Brain microvascular endothelial cell (primary cell): ENCODE measurements around the gene NCAPD2.
"Not testable (repeated sequence)": the region's sequence is repeated elsewhere in the genome, so short reads cannot be mapped to it uniquely, and the experiment has no call there.

Experiments
- DNase-seq: peaks from one replicate; pipeline ENCODE4 v3.0.0-alpha.2; 2020
- H3K27ac ChIP-seq: fragments of 250-450 bp; sonication (Bioruptor Pico); 2 replicates; pipeline ENCODE4 v1.5.1; 2020; ENCODE audit warnings: mild to moderate bottlenecking, moderate library complexity
- H3K27me3 ChIP-seq: fragments of 250-450 bp; sonication (Bioruptor Pico); replicated peaks from 2 replicates; pipeline ENCODE4 v1.5.1; 2020; ENCODE audit warnings: mild to moderate bottlenecking
- H3K36me3 ChIP-seq: fragments of 250-450 bp; sonication (Bioruptor Pico); replicated peaks from 2 replicates; pipeline ENCODE4 v1.5.1; 2020; ENCODE audit warnings: mild to moderate bottlenecking
- H3K4me3 ChIP-seq: 2 replicates; pipeline ENCODE4 v1.5.1; 2011; ENCODE audit warnings: low read depth, mild to moderate bottlenecking, control low read depth, low read length, moderate library complexity
- CTCF ChIP-seq: IDR thresholded peaks from 2 replicates; pipeline ENCODE4 v1.5.1; 2011; ENCODE audit warnings: low read depth, mild to moderate bottlenecking, moderate library complexity, low read length, control low read depth, inconsistent platforms; ENCODE audit errors: missing control alignments
- in situ Hi-C: cut with HindIII; loops from 2 replicates; pipeline ENCODE4 v1.10.0; 2017; ENCODE audit warnings: low sequenced_read_pairs, low pct_ligation_motif_present

The NCAPD2 gene

DNA sequence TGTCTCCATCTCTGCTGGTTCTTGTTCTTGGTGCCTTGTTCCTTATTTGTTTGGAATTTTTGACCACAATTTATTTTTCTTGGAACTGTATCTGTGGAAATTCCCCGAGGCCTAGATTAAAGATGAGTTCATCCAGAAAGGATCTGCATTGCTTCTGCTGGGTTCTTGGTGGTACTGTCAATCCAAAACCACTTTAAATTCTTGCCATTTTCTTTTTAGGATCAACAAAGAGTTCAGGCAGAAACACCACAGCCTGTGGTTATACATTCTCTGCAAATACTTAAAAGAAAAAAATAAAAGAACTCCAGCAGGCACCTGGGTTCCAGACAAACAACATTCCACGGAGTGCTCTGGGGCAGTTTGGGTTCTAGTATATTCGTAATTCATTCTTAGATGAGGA, 17.4 kb upstream of the NCAPD2 start:
- TF ChIP-seq CTCF = no peak
- Histone ChIP-seq H3K27ac (peak overlapping the region; percentile 28), H3K36me3 (no peaks in the 10 kb centered on the region), H3K27me3 (no peaks in the 10 kb centered on the region), H3K4me3 (no peak overlapping the region)
- peak; percentile 58 for DNase-seq
- in situ Hi-C loops = no loop called here

- DNase-seq, H3K27me3 ChIP-seq, H3K4me3 ChIP-seq, H3K27ac ChIP-seq, in situ Hi-C loops, H3K36me3 ChIP-seq: not testable (repeated sequence)
Measured at GRCh38 chr12:6477601-6478377, 16.1 kb upstream of the NCAPD2 start.

DNA sequence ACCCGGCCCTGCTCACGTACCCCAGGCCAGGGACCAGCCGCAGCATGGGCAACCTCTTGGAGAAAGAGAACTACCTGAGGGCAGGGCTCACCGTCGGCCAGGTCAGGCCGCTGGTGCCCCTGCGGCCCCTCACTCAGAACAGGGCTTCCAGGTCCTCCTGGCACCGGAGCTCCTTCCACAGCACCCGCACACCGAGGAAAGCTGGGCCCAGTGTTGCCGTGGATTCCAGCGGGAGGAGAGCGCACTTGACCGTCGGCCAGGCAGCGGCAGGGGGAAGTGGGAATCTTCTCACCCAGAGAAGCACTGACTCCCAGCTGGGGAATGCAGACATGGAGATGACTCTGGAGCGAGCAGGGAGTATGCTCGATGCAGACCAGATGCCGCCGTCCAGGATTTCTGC, 15.5 kb upstream of the NCAPD2 start:
- H3K36me3 ChIP-seq = no peaks in the 10 kb centered on the region
- H3K4me3 ChIP-seq = no peak overlapping the region

GRCh38 chr12:6488240-6488639, 5.7 kb upstream of the NCAPD2 start:
- TF ChIP-seq CTCF = no peak
- no peak overlapping the region for H3K27ac ChIP-seq
- no peak for DNase-seq
- no peak overlapping the region for H3K4me3 ChIP-seq
- in situ Hi-C loops = no loop called here
- no peaks in the 10 kb centered on the region for H3K27me3 ChIP-seq
- H3K36me3 ChIP-seq = no peaks in the 10 kb centered on the region

More for the DNA sequence above, 15.5 kb upstream of the NCAPD2 start:
- no peaks in the 10 kb centered on the region for H3K27me3 ChIP-seq
- in situ Hi-C loops = no loop called here
- H3K27ac ChIP-seq = no peak overlapping the region
- TF ChIP-seq CTCF = no peak
- no peak for DNase-seq

DNA sequence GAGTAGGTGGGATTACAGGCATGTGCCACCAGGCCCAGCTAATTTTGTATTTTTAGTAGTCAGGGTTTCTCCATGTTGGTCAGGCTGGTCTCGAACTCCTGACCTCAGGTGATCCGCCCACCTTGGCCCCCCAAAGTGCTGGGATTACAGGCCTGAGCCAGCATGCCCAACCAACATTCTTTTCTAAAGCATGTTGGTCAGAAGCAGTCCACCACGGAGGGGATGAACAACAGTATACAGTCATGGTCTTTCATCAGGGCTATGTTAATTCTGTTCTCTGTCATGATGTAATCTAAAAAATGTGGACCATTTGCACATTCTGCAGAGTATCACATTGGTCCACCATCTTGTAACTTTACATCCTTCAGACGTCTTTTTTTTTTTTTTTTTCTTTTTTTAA, 4.5 kb upstream of the NCAPD2 start:
- no peak for DNase-seq
- no peak for TF ChIP-seq CTCF
- in situ Hi-C loops = no loop called here

GRCh38 chr12:6490673-6491072, 3.2 kb upstream of the NCAPD2 start:
- H3K36me3 ChIP-seq, H3K4me3 ChIP-seq, H3K27me3 ChIP-seq, in situ Hi-C loops, H3K27ac ChIP-seq, DNase-seq: not testable (repeated sequence)

More for the DNA sequence above, 4.5 kb upstream of the NCAPD2 start:
- H3K27me3 ChIP-seq = no peaks in the 10 kb centered on the region
- H3K4me3 ChIP-seq = no peak overlapping the region
- H3K27ac ChIP-seq = no peak overlapping the region
- H3K36me3 ChIP-seq = no peaks in the 10 kb centered on the region
